Lower leg skin (tissue), 4 donors: ENCODE data around the gene HMSD. TPM values are rescaled to one million over a fixed set of nuclear protein-coding genes. Genes with fewer than 3 reads are reported as not detected.
"Not testable (repeated sequence)": the region's sequence is repeated elsewhere in the genome, so short reads cannot be mapped to it uniquely, and the experiment has no call there.

Experiments used
- DNase-seq, 2 donors: peaks; one replicate each; pipeline ENCODE4 v3.0.0-alpha.2; 2019; ENCODE audit warnings: low spot score in 2 of 2
- H3K4me3 ChIP-seq: fragments of 200-600 bp; sonication (generic); 2 replicates; pipeline ENCODE4 v1.5.1; 2017; ENCODE audit warnings: mild to moderate bottlenecking, low read depth; ENCODE audit not compliant: poor library complexity, severe bottlenecking
- POLR2A ChIP-seq, 2 donors: fragments of 450-650 bp; IDR thresholded peaks; one replicate each; pipeline ENCODE4 v1.6.1; 2016 to 2017; ENCODE audit warnings: antibody characterized with exemption in 2 of 2, mild to moderate bottlenecking in 1 of 2, moderate library complexity in 1 of 2
- WGBS, 2 donors: methylation state at CpG; one replicate each; pipeline ENCODE4 v1.1.5; 2018; 5-methylcytosine and 5-hydroxymethylcytosine counted together
- intact Hi-C: fragments of 100-400 bp; cut with DNase I; formaldehyde crosslinking; loops from one replicate; pipeline ENCODE4 v1.15.0; 2023; ENCODE audit warnings: low total_unique reads
- total RNA-seq, 4 donors: library from RNA; depleted of rRNA; stranded (reverse); fragments of >200 nt; gene quantifications; one replicate each; pipeline ENCODE4 v1.1.0, GENCODE V29; 2016
- TF ChIP-seq, protein P1 (sequence below), 3 donors: fragments of 450-650 bp; IDR thresholded peaks; one replicate each; pipeline ENCODE4 v1.5.1; 2016; ENCODE audit warnings: antibody characterized with exemption in 3 of 3, mild to moderate bottlenecking in 3 of 3, moderate library complexity in 2 of 3

The HMSD gene
- total RNA-seq, 4 donors from 2014 or later, result 0.65 TPM; not detected in 3

GRCh38 chr18:63928331-63928730 lies 20.8 kb upstream of the HMSD start:
- TF ChIP-seq, protein P1, sequence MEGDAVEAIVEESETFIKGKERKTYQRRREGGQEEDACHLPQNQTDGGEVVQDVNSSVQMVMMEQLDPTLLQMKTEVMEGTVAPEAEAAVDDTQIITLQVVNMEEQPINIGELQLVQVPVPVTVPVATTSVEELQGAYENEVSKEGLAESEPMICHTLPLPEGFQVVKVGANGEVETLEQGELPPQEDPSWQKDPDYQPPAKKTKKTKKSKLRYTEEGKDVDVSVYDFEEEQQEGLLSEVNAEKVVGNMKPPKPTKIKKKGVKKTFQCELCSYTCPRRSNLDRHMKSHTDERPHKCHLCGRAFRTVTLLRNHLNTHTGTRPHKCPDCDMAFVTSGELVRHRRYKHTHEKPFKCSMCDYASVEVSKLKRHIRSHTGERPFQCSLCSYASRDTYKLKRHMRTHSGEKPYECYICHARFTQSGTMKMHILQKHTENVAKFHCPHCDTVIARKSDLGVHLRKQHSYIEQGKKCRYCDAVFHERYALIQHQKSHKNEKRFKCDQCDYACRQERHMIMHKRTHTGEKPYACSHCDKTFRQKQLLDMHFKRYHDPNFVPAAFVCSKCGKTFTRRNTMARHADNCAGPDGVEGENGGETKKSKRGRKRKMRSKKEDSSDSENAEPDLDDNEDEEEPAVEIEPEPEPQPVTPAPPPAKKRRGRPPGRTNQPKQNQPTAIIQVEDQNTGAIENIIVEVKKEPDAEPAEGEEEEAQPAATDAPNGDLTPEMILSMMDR (IDR thresholded peaks at IDR 0.05), result no peak
- no peak for TF ChIP-seq POLR2A (IDR thresholded peaks at IDR 0.05)

GRCh38 chr18:63929369-63929768 lies 19.7 kb upstream of the HMSD start:
- H3K4me3 ChIP-seq, intact Hi-C loops, DNase-seq: not testable (repeated sequence)

More at GRCh38 chr18:63928331-63928730, 20.8 kb upstream of the HMSD start:
- 68 to 73% methylated on average over 8 of the region's 8 CpGs for WGBS, 2 donors
- no peak overlapping the region for H3K4me3 ChIP-seq
- intact Hi-C loops, result no loop called here
- no peak for DNase-seq

- intact Hi-C loops, result no loop called here
- no peak overlapping the region for H3K4me3 ChIP-seq
- WGBS, 2 donors, result 86 to 87% methylated on average over 3 of the region's 3 CpGs
- DNase-seq, result no peak
- TF ChIP-seq POLR2A (IDR thresholded peaks at IDR 0.05), result no peak
- TF ChIP-seq, protein P1 (IDR thresholded peaks at IDR 0.05), result no peak
These were observed 18.2 kb upstream of the HMSD start for GRCh38 chr18:63930773-63931354.

GRCh38 chr18:63936156-63936931 lies 12.8 kb upstream of the HMSD start:
- intact Hi-C loops, result no loop called here
- DNase-seq, result peak; percentile 84 to 96
- TF ChIP-seq POLR2A (IDR thresholded peaks at IDR 0.05), result no peak
- TF ChIP-seq, protein P1 (IDR thresholded peaks at IDR 0.05), result peak in 1 of 3 donors; percentile 72
- H3K4me3 ChIP-seq, result peak overlapping the region; percentile 36
- 1% methylated on average over 33 to 35 of the region's 54 CpGs for WGBS, 2 donors

GRCh38 chr18:63936932-63937393 lies 12.1 kb upstream of the HMSD start:
- no peak for DNase-seq
- TF ChIP-seq, protein P1 (IDR thresholded peaks at IDR 0.05), result no peak
- no peak for TF ChIP-seq POLR2A (IDR thresholded peaks at IDR 0.05)
- no peak overlapping the region for H3K4me3 ChIP-seq
- 36 to 70% methylated on average over 11 to 19 of the region's 19 CpGs for WGBS, 2 donors
- intact Hi-C loops, result no loop called here

DNA sequence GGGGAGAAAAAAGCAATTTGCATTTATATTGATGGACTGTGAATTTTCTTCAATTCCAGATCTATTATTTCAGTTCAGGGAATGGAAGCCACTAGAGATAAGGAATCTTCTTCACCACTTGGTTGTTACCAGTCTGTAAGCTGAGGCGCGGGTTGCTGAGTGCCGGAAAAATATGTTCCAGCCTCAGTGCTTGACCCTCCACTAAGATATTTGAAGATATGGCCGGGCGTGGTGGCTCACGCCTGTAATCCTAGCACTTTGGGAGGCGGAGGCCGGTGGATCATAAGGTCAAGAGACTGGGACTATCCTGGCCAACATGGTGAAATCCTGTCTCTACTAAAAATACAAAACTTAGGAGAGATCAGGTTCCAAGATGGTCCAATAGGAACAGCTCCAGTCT lies 9.1 kb upstream of the HMSD start:
- intact Hi-C loops, result no loop called here
- DNase-seq, result no peak
- no peak for TF ChIP-seq POLR2A (IDR thresholded peaks at IDR 0.05)
- 93 to 94% methylated on average over 8 of the region's 8 CpGs for WGBS, 2 donors
- H3K4me3 ChIP-seq, result no peak overlapping the region

- DNase-seq, H3K4me3 ChIP-seq, intact Hi-C loops: not testable (repeated sequence)
- WGBS, 2 donors, result 90 to 91% methylated on average over 15 to 17 of the region's 17 CpGs
These were observed 8.5 kb upstream of the HMSD start for GRCh38 chr18:63940543-63941050.
